Tibial nerve (tissue), 4 donors: ENCODE data around the gene FXYD3.

Experiments used
- EP300 ChIP-seq, 2 donors: sonication (generic); formaldehyde crosslinking; IDR thresholded peaks; one replicate each; pipeline ENCODE4 v1.6.1; 2017; ENCODE audit warnings: antibody characterized with exemption in 2 of 2, mild to moderate bottlenecking in 1 of 2
- POLR2A ChIP-seq, 2 donors: fragments of 450-650 bp; IDR thresholded peaks; one replicate each; pipeline ENCODE4 v1.6.1; 2017; ENCODE audit warnings: antibody characterized with exemption in 2 of 2, mild to moderate bottlenecking in 2 of 2, moderate library complexity in 2 of 2
- TF ChIP-seq, protein P1 (sequence below), 5 experiments: fragments of 200-600 bp in 3 of 5; fragments of 450-650 bp in 2 of 5; sonication (generic) in 3 of 5; IDR thresholded peaks; one replicate each; pipeline ENCODE4 v1.5.1; 2016 to 2019; ENCODE audit warnings: antibody characterized with exemption in 5 of 5, mild to moderate bottlenecking in 3 of 5, moderate library complexity in 2 of 5

DNA sequence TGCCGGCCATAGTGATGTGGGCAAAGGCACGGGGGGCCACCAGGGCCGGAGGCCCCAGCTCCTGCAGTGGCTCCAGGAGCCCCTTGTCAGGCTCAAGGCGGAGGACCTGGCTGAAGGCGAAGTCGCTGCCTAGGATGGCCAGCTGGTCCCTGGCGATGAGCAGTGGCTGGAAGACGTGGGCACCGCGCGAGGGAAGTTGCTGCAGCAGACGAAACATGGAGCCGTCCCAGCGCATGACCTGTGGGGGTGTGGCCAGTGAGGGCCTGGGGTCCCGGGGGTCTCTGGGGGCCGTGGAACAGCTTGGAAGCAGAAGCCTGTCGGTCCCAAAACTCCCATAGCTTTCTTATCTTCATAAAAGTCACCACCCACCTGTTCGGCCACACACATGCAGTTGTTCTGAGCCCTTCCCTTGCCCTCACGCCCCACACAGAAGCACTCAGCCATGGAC lies 9.7 kb downstream of the FXYD3 start:
- TF ChIP-seq POLR2A (IDR thresholded peaks at IDR 0.05) = no peak
- TF ChIP-seq, protein P1, sequence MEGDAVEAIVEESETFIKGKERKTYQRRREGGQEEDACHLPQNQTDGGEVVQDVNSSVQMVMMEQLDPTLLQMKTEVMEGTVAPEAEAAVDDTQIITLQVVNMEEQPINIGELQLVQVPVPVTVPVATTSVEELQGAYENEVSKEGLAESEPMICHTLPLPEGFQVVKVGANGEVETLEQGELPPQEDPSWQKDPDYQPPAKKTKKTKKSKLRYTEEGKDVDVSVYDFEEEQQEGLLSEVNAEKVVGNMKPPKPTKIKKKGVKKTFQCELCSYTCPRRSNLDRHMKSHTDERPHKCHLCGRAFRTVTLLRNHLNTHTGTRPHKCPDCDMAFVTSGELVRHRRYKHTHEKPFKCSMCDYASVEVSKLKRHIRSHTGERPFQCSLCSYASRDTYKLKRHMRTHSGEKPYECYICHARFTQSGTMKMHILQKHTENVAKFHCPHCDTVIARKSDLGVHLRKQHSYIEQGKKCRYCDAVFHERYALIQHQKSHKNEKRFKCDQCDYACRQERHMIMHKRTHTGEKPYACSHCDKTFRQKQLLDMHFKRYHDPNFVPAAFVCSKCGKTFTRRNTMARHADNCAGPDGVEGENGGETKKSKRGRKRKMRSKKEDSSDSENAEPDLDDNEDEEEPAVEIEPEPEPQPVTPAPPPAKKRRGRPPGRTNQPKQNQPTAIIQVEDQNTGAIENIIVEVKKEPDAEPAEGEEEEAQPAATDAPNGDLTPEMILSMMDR (IDR thresholded peaks at IDR 0.05) = no peak
- TF ChIP-seq EP300 (IDR thresholded peaks at IDR 0.05) = no peak
